ENCODE data around the gene KEL. TPM values are rescaled to one million over a fixed set of nuclear protein-coding genes. Genes with fewer than 3 reads are reported as not detected.

Gene KEL
- total RNA-seq, 2 donors from 2014 or later = not detected

DNA sequence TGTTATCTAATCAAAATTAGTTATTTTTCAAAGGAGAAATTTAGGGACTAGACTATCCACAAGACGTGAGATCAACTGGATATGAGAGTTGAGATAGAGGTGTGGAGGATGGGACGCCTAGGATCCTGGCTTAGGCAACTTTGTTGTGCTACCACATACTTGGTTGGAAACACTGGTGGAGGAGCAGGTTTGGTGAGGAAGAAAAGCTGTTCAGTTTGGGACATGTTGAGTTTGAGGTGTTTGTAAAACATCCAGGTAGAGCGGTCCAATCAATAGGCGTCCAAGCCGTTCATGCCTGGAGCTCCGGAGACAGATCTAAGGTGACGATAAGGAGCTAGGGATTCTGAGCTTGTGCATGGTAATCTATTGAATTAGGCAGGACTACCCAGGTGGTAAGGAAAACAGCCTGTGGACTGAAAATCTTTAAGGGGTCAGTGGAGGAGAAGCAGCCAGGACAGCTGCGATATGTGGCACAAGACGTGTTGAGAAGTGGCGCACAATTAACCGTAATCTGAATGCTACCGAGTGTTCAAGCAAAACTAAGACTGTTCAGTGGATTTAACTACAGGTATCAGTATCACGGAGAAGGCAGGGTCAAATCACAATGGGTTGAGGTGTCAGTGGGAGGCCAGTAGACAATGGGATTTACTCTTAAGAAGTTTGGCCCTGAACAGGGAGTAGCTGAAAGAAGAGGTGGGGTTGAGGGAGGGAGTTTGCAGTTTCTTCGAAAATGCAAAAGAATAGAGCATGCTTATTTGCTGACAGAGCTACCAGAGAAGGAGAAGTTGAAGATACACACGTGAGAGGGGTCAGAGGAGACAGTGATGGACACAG is 60.5 kb downstream of the KEL start:
- Histone ChIP-seq H3K27ac (no peak overlapping the region), H3K36me3 (no peaks in the 10 kb centered on the region), H3K9me3 (no peaks in the 10 kb centered on the region), H3K27me3 (replicated peaks; ENCODE audit: insufficient read depth) (no peaks in the 10 kb centered on the region), H3K4me3 (no peak overlapping the region), H3K4me1 (ENCODE audit: control insufficient read depth in 1 of 2, low read depth in 2 of 2) (no peaks in the 10 kb centered on the region)
- DNase-seq (ENCODE audit: low spot score) (no peak), ATAC-seq (ENCODE audit: insufficient number of reproducible peaks, low FRiP score, low read depth) (no peak)
- TF ChIP-seq, protein P1, sequence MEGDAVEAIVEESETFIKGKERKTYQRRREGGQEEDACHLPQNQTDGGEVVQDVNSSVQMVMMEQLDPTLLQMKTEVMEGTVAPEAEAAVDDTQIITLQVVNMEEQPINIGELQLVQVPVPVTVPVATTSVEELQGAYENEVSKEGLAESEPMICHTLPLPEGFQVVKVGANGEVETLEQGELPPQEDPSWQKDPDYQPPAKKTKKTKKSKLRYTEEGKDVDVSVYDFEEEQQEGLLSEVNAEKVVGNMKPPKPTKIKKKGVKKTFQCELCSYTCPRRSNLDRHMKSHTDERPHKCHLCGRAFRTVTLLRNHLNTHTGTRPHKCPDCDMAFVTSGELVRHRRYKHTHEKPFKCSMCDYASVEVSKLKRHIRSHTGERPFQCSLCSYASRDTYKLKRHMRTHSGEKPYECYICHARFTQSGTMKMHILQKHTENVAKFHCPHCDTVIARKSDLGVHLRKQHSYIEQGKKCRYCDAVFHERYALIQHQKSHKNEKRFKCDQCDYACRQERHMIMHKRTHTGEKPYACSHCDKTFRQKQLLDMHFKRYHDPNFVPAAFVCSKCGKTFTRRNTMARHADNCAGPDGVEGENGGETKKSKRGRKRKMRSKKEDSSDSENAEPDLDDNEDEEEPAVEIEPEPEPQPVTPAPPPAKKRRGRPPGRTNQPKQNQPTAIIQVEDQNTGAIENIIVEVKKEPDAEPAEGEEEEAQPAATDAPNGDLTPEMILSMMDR (IDR thresholded peaks at IDR 0.05) = no peak

DNA sequence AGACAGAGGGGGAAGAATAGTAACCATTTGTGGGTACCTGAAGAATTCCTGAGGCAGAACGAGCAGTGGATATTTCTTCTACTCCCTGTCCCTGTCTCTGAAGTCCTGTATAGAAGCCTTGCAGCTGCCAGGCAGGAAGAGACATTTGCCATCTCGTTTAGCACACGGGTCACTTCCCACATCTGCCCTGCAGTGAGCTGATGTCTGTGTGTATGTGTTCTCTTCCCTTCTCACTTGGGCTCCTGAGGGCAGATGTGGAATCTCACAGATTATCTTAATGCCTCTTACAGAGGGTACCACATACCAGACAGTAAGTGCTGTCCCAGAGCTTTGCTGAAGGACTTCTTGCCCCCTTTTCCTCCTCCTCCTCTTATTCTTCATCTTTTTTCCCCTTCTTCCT is 62.5 kb downstream of the KEL start:
- H3K4me3 ChIP-seq = no peak overlapping the region
- DNase-seq (ENCODE audit: low spot score) = no peak
- H3K36me3 ChIP-seq = no peaks in the 10 kb centered on the region
- H3K4me1 ChIP-seq (ENCODE audit: control insufficient read depth in 1 of 2, low read depth in 2 of 2) = no peaks in the 10 kb centered on the region
- H3K27me3 ChIP-seq (replicated peaks; ENCODE audit: insufficient read depth) = no peaks in the 10 kb centered on the region
- no peak for ATAC-seq (ENCODE audit: insufficient number of reproducible peaks, low FRiP score, low read depth)
- TF ChIP-seq, protein P1 (IDR thresholded peaks at IDR 0.05) = no peak
- H3K9me3 ChIP-seq = no peaks in the 10 kb centered on the region
- no peak overlapping the region for H3K27ac ChIP-seq

DNA sequence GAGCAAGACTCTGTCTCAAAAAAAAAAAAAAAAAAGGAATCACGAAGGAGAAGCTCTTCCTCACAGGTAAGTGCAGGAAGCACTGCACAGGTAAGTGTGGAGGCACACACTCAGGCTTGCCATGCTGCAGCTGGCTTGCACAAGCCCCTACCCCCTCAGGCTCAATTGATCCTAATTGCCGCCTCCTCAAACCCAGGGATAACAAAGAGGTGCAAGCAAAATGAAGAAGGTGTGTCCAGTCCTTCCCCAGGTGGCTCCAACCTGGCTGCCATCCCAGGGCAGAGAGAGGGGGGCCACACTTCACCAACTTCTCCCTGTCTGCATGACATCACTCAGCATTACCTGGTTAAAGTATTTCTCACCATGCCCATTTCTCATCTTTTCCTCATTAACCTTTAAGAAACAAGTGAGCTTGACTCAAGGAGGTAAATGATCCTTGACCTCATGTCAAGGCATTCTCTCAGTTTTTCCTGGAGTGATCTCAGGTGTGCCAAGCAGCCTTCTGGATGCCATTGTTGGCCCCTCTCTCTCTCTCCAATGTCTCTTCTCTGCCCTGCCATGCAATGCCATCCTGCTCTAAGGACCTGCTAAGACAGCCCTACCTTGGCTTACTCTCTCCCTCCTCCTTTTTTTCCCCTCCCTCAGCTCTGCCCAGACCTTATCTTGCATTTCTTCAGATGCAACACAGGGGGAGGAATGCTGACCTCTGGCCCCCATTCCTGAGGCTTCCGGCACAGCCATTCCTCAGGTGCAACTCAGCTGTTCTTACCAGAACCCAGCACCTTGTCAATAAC is 63.6 kb downstream of the KEL start:
- no peak for ATAC-seq (ENCODE audit: insufficient number of reproducible peaks, low FRiP score, low read depth)
- no peak overlapping the region for H3K4me3 ChIP-seq
- no peaks in the 10 kb centered on the region for H3K27me3 ChIP-seq (replicated peaks; ENCODE audit: insufficient read depth)
- no peaks in the 10 kb centered on the region for H3K4me1 ChIP-seq (ENCODE audit: control insufficient read depth in 1 of 2, low read depth in 2 of 2)
- no peak for DNase-seq (ENCODE audit: low spot score)
- H3K9me3 ChIP-seq = no peaks in the 10 kb centered on the region
- H3K36me3 ChIP-seq = no peaks in the 10 kb centered on the region
- H3K27ac ChIP-seq = no peak overlapping the region
- TF ChIP-seq, protein P1 (IDR thresholded peaks at IDR 0.05) = no peak

DNA sequence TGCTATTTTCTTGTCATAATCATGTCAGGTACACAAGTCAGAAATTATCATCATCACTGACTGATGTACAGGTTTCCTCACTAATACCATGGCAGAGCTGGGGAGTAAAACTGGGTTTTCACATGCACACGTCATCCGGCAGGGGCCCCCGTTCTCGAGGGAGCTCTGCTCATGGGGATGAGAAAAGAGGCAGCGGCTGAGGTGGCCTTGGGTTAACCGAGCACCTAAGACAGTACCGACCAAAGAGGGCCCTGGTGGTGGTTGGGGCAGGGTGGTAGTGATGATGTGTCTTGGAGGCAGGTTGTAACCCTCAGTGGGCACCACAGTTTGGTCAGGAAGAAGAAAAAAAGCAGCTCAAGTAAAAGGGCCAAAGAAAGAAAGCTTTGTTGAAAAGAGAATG is 64.5 kb downstream of the KEL start:
- DNase-seq (ENCODE audit: low spot score) (no peak), ATAC-seq (ENCODE audit: insufficient number of reproducible peaks, low FRiP score, low read depth) (no peak)
- H3K36me3 ChIP-seq = no peaks in the 10 kb centered on the region
- TF ChIP-seq, protein P1 (IDR thresholded peaks at IDR 0.05) = no peak
- H3K27me3 ChIP-seq (replicated peaks; ENCODE audit: insufficient read depth) = no peaks in the 10 kb centered on the region
- no peak overlapping the region for H3K27ac ChIP-seq
- no peaks in the 10 kb centered on the region for H3K9me3 ChIP-seq
- no peak overlapping the region for H3K4me3 ChIP-seq
- H3K4me1 ChIP-seq (ENCODE audit: control insufficient read depth in 1 of 2, low read depth in 2 of 2) = no peaks in the 10 kb centered on the region

DNA sequence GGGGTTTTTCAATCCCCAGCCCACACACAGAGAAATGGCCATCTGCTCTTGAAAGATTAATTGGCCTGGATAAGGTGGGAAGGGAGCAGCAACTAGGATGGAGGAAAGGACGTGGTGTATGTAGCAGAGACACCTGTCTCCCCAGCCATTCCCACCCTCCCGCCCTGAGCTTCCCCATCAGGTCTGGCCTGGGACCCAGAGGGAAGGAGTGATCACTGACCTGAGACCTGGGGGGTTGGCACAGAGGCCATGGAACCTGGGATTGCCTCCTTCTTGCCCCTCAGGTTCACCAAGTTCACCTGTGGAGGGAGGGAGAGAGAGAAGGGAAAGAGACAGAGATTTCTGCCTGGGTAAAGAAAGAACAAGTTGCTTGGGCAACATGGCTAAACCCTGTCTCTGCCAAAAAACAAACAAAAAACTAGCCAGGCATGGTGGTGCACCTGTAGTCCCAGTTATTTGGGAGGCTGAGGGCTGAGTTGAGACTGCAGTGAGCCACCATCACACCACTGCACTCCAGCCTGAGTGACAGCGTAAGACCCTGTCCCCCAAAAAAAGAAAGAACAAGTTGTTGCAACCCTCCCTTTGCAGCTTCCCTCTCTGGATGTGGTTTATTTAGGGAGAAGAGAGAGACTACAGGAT is 65.3 kb downstream of the KEL start:
- no peaks in the 10 kb centered on the region for H3K4me1 ChIP-seq (ENCODE audit: control insufficient read depth in 1 of 2, low read depth in 2 of 2)
- no peak for DNase-seq (ENCODE audit: low spot score)
- H3K27ac ChIP-seq = no peak overlapping the region
- ATAC-seq (ENCODE audit: insufficient number of reproducible peaks, low FRiP score, low read depth) = no peak
- no peaks in the 10 kb centered on the region for H3K36me3 ChIP-seq
- no peaks in the 10 kb centered on the region for H3K27me3 ChIP-seq (replicated peaks; ENCODE audit: insufficient read depth)
- H3K4me3 ChIP-seq = no peak overlapping the region
- TF ChIP-seq, protein P1 (IDR thresholded peaks at IDR 0.05) = no peak
- H3K9me3 ChIP-seq = no peaks in the 10 kb centered on the region
